Testis (tissue), 3 donors: ENCODE measurements around the gene RASGRF1. TPM values are rescaled to one million over a fixed set of nuclear protein-coding genes. Genes with fewer than 3 reads are reported as not detected.

ENCODE experiments used
- DNase-seq: peaks from one replicate; pipeline ENCODE4 v3.0.0-alpha.2; 2019
- H3K27ac ChIP-seq, 2 donors: fragments of 200-600 bp; sonication (generic); one replicate each; pipeline ENCODE4 v1.5.1; 2019
- H3K27me3 ChIP-seq: fragments of 200-600 bp; sonication (generic); one replicate; pipeline ENCODE4 v1.5.1; 2019
- H3K36me3 ChIP-seq: fragments of 200-600 bp; sonication (generic); one replicate; pipeline ENCODE4 v1.5.1; 2017; ENCODE audit warnings: low read depth; ENCODE audit errors: missing control alignments
- H3K4me1 ChIP-seq: fragments of 200-600 bp; sonication (generic); one replicate; pipeline ENCODE4 v1.5.1; 2019
- H3K4me3 ChIP-seq, 2 donors: fragments of 200-600 bp; sonication (generic); one replicate each; pipeline ENCODE4 v1.5.1; 2017 to 2019
- H3K9me3 ChIP-seq: fragments of 200-600 bp; sonication (generic); one replicate; pipeline ENCODE4 v1.5.1; 2017
- CTCF ChIP-seq, 3 experiments: fragments of 450-650 bp in 2 of 3; fragments of 200-600 bp in 1 of 3; sonication (generic) in 1 of 3; IDR thresholded peaks; one replicate each; pipeline ENCODE4 v1.5.1; 2016 to 2019; ENCODE audit warnings: antibody characterized with exemption in 3 of 3, mild to moderate bottlenecking in 2 of 3, moderate library complexity in 1 of 3
- POLR2A ChIP-seq: fragments of 450-650 bp; IDR thresholded peaks from one replicate; pipeline ENCODE4 v1.6.1; 2017; ENCODE audit warnings: antibody characterized with exemption, mild to moderate bottlenecking, moderate library complexity
- WGBS, 2 donors: methylation state at CpG; one replicate each; pipeline ENCODE4 v1.1.5; 2018; 5-methylcytosine and 5-hydroxymethylcytosine counted together
- intact Hi-C: fragments of 100-400 bp; cut with DNase I; formaldehyde crosslinking; loops from one replicate; pipeline ENCODE4 v1.15.1; 2023; ENCODE audit warnings: low total_unique reads
- polyA plus RNA-seq: library from polyadenylated mRNA; stranded (reverse); fragments of 350-450 nt; fragmentation: Illumina TruSeq; extraction: RNeasy Lipid Tissue Mini Kit (QIAGEN cat#74804); gene quantifications from one replicate; pipeline ENCODE4 v1.2.3, GENCODE V29; 2014; ENCODE audit warnings: low read depth, low replicate concordance; ENCODE audit not compliant: insufficient read depth
- total RNA-seq, 2 donors: library from RNA; depleted of rRNA; stranded (reverse); fragments of >200 nt; gene quantifications; one replicate each; pipeline ENCODE4 v1.2.3, GENCODE V29; 2016

RASGRF1 gene
- total and polyA plus RNA-seq, 3 donors from 2014 or later, result 2.6 to 3.3 (median 3.1) TPM

GRCh38 chr15:79066391-79067071 lies 24.0 kb downstream of the RASGRF1 start:
- TF ChIP-seq CTCF (IDR thresholded peaks at IDR 0.05) (no peak), POLR2A (no peak)
- H3K27ac ChIP-seq, result peak overlapping the region in 1 of 2 donors; percentile 19

GRCh38 chr15:79065706-79066376 lies 24.7 kb downstream of the RASGRF1 start:
- H3K27me3 ChIP-seq, result no peaks in the 10 kb centered on the region
- DNase-seq, result no peak
- H3K4me3 ChIP-seq, result no peak overlapping the region
- intact Hi-C loops, result no loop called here
- WGBS, 2 donors, result 87 to 95% methylated on average over 8 of the region's 8 CpGs
- no peak overlapping the region for H3K27ac ChIP-seq
- peaks cover 3% of the 10 kb centered on the region for H3K4me1 ChIP-seq
- TF ChIP-seq POLR2A, result no peak
- no peak for TF ChIP-seq CTCF (IDR thresholded peaks at IDR 0.05)
- no peaks in the 10 kb centered on the region for H3K9me3 ChIP-seq
- no peaks in the 10 kb centered on the region for H3K36me3 ChIP-seq

More at GRCh38 chr15:79066391-79067071, 24.0 kb downstream of the RASGRF1 start:
- H3K4me3 ChIP-seq, result no peak overlapping the region
- no peaks in the 10 kb centered on the region for H3K27me3 ChIP-seq
- 87 to 89% methylated on average over 3 to 6 of the region's 6 CpGs for WGBS, 2 donors
- H3K36me3 ChIP-seq, result no peaks in the 10 kb centered on the region
- no peak for DNase-seq
- intact Hi-C loops, result no loop called here
- no peaks in the 10 kb centered on the region for H3K9me3 ChIP-seq
- peaks cover 3% of the 10 kb centered on the region for H3K4me1 ChIP-seq

DNA sequence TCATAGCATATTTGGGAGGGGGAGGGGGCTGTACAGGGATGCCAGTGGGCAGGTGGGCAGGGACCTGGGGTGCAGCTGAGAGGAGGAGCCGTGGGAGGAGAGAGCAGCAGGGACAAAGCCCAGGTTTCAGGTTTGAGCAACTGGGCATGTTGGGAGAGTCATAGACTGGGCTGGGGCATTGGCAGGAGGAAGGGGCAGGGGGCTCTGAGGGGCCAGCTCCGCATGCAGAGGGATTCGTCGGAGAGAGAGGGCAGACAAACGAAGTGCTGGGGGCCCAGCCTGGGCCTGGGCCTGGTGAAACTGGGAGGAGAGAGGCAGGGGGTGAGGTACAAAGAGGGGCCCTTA lies 25.2 kb downstream of the RASGRF1 start:
- Histone ChIP-seq H3K4me3 (no peak overlapping the region), H3K36me3 (no peaks in the 10 kb centered on the region), H3K27ac (no peak overlapping the region), H3K4me1 (peaks cover 3% of the 10 kb centered on the region), H3K9me3 (no peaks in the 10 kb centered on the region), H3K27me3 (no peaks in the 10 kb centered on the region)
- intact Hi-C loops, result no loop called here
- 74 to 87% methylated on average over 5 of the region's 5 CpGs for WGBS, 2 donors
- DNase-seq, result no peak
- TF ChIP-seq CTCF (IDR thresholded peaks at IDR 0.05), result no peak
- no peak for TF ChIP-seq POLR2A

DNA sequence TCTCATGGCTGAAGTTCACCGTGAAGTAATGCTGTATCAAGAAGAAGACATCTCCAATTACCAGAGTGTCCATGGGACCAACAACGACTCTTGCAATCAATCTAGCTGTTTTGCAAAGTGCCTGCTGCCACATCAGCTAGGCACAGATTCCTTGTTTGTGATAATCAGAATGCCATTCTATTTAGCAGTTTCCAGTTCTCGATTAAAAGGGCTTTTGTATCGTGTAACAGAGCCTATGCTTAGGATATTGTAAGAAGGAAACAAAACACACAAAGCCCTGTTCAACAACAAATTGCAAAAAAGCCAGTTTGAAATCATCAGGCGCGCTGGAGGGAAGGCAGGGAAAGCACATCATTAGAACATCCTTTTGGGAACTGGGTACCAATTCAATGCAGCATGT lies 26.1 kb downstream of the RASGRF1 start:
- no peak for DNase-seq
- intact Hi-C loops, result no loop called here
- no peaks in the 10 kb centered on the region for H3K9me3 ChIP-seq
- no peaks in the 10 kb centered on the region for H3K36me3 ChIP-seq
- H3K27ac ChIP-seq, result no peak overlapping the region
- H3K4me3 ChIP-seq, result no peak overlapping the region
- H3K4me1 ChIP-seq, result peaks cover 3% of the 10 kb centered on the region
- H3K27me3 ChIP-seq, result no peaks in the 10 kb centered on the region
- WGBS, 2 donors, result 93 to 94% methylated on average over 6 of the region's 6 CpGs
- no peak for TF ChIP-seq CTCF (IDR thresholded peaks at IDR 0.05)
- TF ChIP-seq POLR2A, result no peak
